Esophagus squamous epithelium (tissue), 5 donors: ENCODE data around the gene TCTN2. TPM values are rescaled to one million over a fixed set of nuclear protein-coding genes. Genes with fewer than 3 reads are reported as not detected.

ENCODE experiments used
- DNase-seq: peaks from one replicate; lab custom pipeline; 2025; lab: John Stamatoyannopoulos, UW
- H3K27ac ChIP-seq, 4 donors: fragments of 200-600 bp; sonication (generic); one replicate each; pipeline ENCODE4 v1.5.1; 2016 to 2019; ENCODE audit warnings: mild to moderate bottlenecking in 1 of 4
- H3K27me3 ChIP-seq, 4 donors: fragments of 200-600 bp; sonication (generic); 1 replicate in 3 of 4; 2 replicates in 1 of 4; pipeline versions ENCODE4 v1.5.1 to v1.6.0; 2017 to 2021; ENCODE audit warnings: antibody characterized with exemption in 1 of 4
- H3K36me3 ChIP-seq, 3 donors: fragments of 200-600 bp; sonication (generic); one replicate each; pipeline ENCODE4 v1.5.1; 2016 to 2019
- H3K4me1 ChIP-seq, 3 donors: fragments of 200-600 bp; sonication (generic); one replicate each; pipeline ENCODE4 v1.5.1; 2017 to 2019
- H3K4me3 ChIP-seq, 4 donors: fragments of 200-600 bp; sonication (generic); 1 replicate in 3 of 4; 2 replicates in 1 of 4; pipeline ENCODE4 v1.5.1; 2016 to 2019; ENCODE audit warnings: mild to moderate bottlenecking in 2 of 4, moderate library complexity in 1 of 4
- H3K9me3 ChIP-seq, 3 donors: fragments of 200-600 bp; sonication (generic); one replicate each; pipeline ENCODE4 v1.5.1; 2016 to 2019
- CTCF ChIP-seq, 6 experiments: fragments of 450-650 bp in 4 of 6; fragments of 200-600 bp in 2 of 6; sonication (generic) in 2 of 6; IDR thresholded peaks; one replicate each; pipeline ENCODE4 v1.5.1; 2016 to 2019; ENCODE audit warnings: antibody characterized with exemption in 6 of 6, mild to moderate bottlenecking in 4 of 6, moderate library complexity in 4 of 6
- POLR2A ChIP-seq, 4 donors: fragments of 450-650 bp; IDR thresholded peaks; one replicate each; pipeline ENCODE4 v1.6.1; 2017; ENCODE audit warnings: antibody characterized with exemption in 4 of 4, mild to moderate bottlenecking in 4 of 4, moderate library complexity in 3 of 4
- WGBS, 2 donors: methylation state at CpG; one replicate each; pipeline ENCODE4 v1.1.5; 2018; 5-methylcytosine and 5-hydroxymethylcytosine counted together
- intact Hi-C: fragments of 100-400 bp; cut with DNase I; formaldehyde crosslinking; loops from one replicate; pipeline ENCODE4 v1.15.0; 2022
- total RNA-seq, 4 donors: library from RNA; depleted of rRNA; stranded (reverse); fragments of >200 nt; gene quantifications; one replicate each; pipeline ENCODE4 v1.1.0, GENCODE V29; 2016
- donor health status: DM: yes; HTN: yes; CAD: no.

TCTN2 gene
- total RNA-seq, 4 donors from 2014 or later = 3.0 to 5.9 (median 3.2) TPM

- no peak for DNase-seq
- Histone ChIP-seq H3K27me3 (no peaks in the 10 kb centered on the region), H3K4me1 (peaks cover 9 to 27% (median 16%) of the 10 kb centered on the region in 3 donors), H3K4me3 (peak overlapping the region; percentile 72 to 92 (median 88)), H3K9me3 (no peaks in the 10 kb centered on the region), H3K36me3 (peaks cover 0 to 34% (median 0%) of the 10 kb centered on the region in 3 donors), H3K27ac (no peak overlapping the region)
- intact Hi-C loops = no loop called here
- 25 to 41% methylated on average over 3 to 4 of the region's 6 CpGs for WGBS, 2 donors
- no peak for TF ChIP-seq POLR2A (IDR thresholded peaks at IDR 0.05)
- no peak for TF ChIP-seq CTCF (IDR thresholded peaks at IDR 0.05)
These were observed 963 bp downstream of the TCTN2 start for GRCh38 chr12:123671876-123672275.

GRCh38 chr12:123675436-123675835 lies 4.5 kb downstream of the TCTN2 start:
- Histone ChIP-seq H3K9me3 (no peaks in the 10 kb centered on the region), H3K4me3 (no peak overlapping the region), H3K27ac (no peak overlapping the region), H3K4me1 (peaks cover 9 to 20% (median 12%) of the 10 kb centered on the region in 3 donors), H3K27me3 (no peaks in the 10 kb centered on the region), H3K36me3 (peaks cover 0 to 65% (median 0%) of the 10 kb centered on the region in 3 donors)
- TF ChIP-seq CTCF (IDR thresholded peaks at IDR 0.05) = no peak
- TF ChIP-seq POLR2A (IDR thresholded peaks at IDR 0.05) = no peak
- no peak for DNase-seq
- 100% methylated on average over 1 of the region's 1 CpG for WGBS, 2 donors
- intact Hi-C loops = no loop called here

- DNase-seq = no peak
- intact Hi-C loops = no loop called here
- TF ChIP-seq CTCF (IDR thresholded peaks at IDR 0.05) (no peak), POLR2A (IDR thresholded peaks at IDR 0.05) (no peak)
- peaks cover 0 to 78% (median 4%) of the 10 kb centered on the region in 3 donors for H3K36me3 ChIP-seq
- H3K4me3 ChIP-seq = no peak overlapping the region
- H3K27me3 ChIP-seq = no peaks in the 10 kb centered on the region
- H3K4me1 ChIP-seq = peaks cover 4 to 9% (median 4%) of the 10 kb centered on the region in 3 donors
- H3K27ac ChIP-seq = no peak overlapping the region
- 88 to 91% methylated on average over 9 of the region's 9 CpGs for WGBS, 2 donors
- H3K9me3 ChIP-seq = no peaks in the 10 kb centered on the region
These were observed 5.9 kb downstream of the TCTN2 start for GRCh38 chr12:123676616-123677320.

GRCh38 chr12:123678981-123679380 lies 8.1 kb downstream of the TCTN2 start:
- TF ChIP-seq CTCF (IDR thresholded peaks at IDR 0.05) = no peak
- no peak for TF ChIP-seq POLR2A (IDR thresholded peaks at IDR 0.05)
- H3K27ac ChIP-seq = no peak overlapping the region
- peaks cover 0 to 86% (median 4%) of the 10 kb centered on the region in 3 donors for H3K36me3 ChIP-seq
- no peaks in the 10 kb centered on the region for H3K4me1 ChIP-seq
- intact Hi-C loops = no loop called here
- no peaks in the 10 kb centered on the region for H3K27me3 ChIP-seq
- WGBS, 2 donors = 97% methylated on average over 9 to 10 of the region's 10 CpGs
- H3K9me3 ChIP-seq = no peaks in the 10 kb centered on the region
- no peak overlapping the region for H3K4me3 ChIP-seq
- DNase-seq = no peak

- peaks cover 0 to 83% (median 4%) of the 10 kb centered on the region in 3 donors for H3K36me3 ChIP-seq
- intact Hi-C loops = no loop called here
- no peaks in the 10 kb centered on the region for H3K9me3 ChIP-seq
- 66 to 88% methylated on average over 2 of the region's 2 CpGs for WGBS, 2 donors
- no peak overlapping the region for H3K4me3 ChIP-seq
- TF ChIP-seq POLR2A (IDR thresholded peaks at IDR 0.05) (no peak), CTCF (IDR thresholded peaks at IDR 0.05) (no peak)
- DNase-seq = no peak
- H3K27ac ChIP-seq = no peak overlapping the region
- H3K27me3 ChIP-seq = no peaks in the 10 kb centered on the region
- H3K4me1 ChIP-seq = no peaks in the 10 kb centered on the region
These were observed 10.7 kb downstream of the TCTN2 start for GRCh38 chr12:123681605-123682004.
